Activated B cell treated with CpG ODN at 0.5 μM for 24 hours (primary cell): Measurements from ENCODE around the gene RCOR2. TPM values are rescaled to one million over a fixed set of nuclear protein-coding genes. Genes with fewer than 3 reads are reported as not detected.

Source experiments
- ATAC-seq: fragments of 200-7000 bp; cut with Tn5 transposase; one replicate; pipeline ENCODE4 v1.10.0; 2021; ENCODE audit warnings: low read depth, mild to moderate bottlenecking, moderate library complexity
- CTCF ChIA-PET: fragments of 350-600 bp; sonication (Branson Sonifier 250); formaldehyde crosslinking; loops from one replicate; lab custom pipeline; 2021; ENCODE audit warnings: antibody characterized with exemption; lab: Charles Lee
- POLR2A ChIA-PET: fragments of 350-600 bp; sonication (Branson Sonifier 250); formaldehyde crosslinking; loops from one replicate; lab custom pipeline; 2021; ENCODE audit warnings: antibody characterized with exemption; lab: Charles Lee
- DNase-seq: peaks from one replicate; pipeline ENCODE4 v3.0.0; 2022
- H3K27ac Mint-ChIP-seq: one replicate; pipeline ENCODE4 v1.8.0; 2020; ENCODE audit warnings: mixed read lengths
- H3K27me3 Mint-ChIP-seq: one replicate; pipeline ENCODE4 v1.8.0; 2021; ENCODE audit warnings: mixed read lengths
- H3K36me3 Mint-ChIP-seq: one replicate; pipeline ENCODE4 v1.8.0; 2021; ENCODE audit warnings: low read depth, mixed read lengths
- H3K4me1 Mint-ChIP-seq: one replicate; pipeline ENCODE4 v1.8.0; 2021; ENCODE audit warnings: mixed read lengths
- H3K4me3 Mint-ChIP-seq: one replicate; pipeline ENCODE4 v1.8.0; 2020; ENCODE audit warnings: mild to moderate bottlenecking, mixed read lengths
- H3K9me3 Mint-ChIP-seq: one replicate; pipeline ENCODE4 v1.8.0; 2020; ENCODE audit warnings: mixed read lengths
- CTCF ChIP-seq: fragments of 200-600 bp; IDR thresholded peaks from one replicate; pipeline ENCODE4 v1.8.0; 2022; ENCODE audit warnings: antibody characterized with exemption, mild to moderate bottlenecking
- intact Hi-C: fragments of 100-400 bp; cut with micrococcal nuclease; formaldehyde crosslinking; loops from one replicate; pipeline ENCODE4 v1.15.1; 2024
- total RNA-seq: library from RNA; stranded (reverse); gene quantifications from 2 replicates; pipeline ENCODE4 v1.2.3, GENCODE V29; 2022

RCOR2 gene
- total RNA-seq, 1 donor from 2014 or later = not detected

DNA sequence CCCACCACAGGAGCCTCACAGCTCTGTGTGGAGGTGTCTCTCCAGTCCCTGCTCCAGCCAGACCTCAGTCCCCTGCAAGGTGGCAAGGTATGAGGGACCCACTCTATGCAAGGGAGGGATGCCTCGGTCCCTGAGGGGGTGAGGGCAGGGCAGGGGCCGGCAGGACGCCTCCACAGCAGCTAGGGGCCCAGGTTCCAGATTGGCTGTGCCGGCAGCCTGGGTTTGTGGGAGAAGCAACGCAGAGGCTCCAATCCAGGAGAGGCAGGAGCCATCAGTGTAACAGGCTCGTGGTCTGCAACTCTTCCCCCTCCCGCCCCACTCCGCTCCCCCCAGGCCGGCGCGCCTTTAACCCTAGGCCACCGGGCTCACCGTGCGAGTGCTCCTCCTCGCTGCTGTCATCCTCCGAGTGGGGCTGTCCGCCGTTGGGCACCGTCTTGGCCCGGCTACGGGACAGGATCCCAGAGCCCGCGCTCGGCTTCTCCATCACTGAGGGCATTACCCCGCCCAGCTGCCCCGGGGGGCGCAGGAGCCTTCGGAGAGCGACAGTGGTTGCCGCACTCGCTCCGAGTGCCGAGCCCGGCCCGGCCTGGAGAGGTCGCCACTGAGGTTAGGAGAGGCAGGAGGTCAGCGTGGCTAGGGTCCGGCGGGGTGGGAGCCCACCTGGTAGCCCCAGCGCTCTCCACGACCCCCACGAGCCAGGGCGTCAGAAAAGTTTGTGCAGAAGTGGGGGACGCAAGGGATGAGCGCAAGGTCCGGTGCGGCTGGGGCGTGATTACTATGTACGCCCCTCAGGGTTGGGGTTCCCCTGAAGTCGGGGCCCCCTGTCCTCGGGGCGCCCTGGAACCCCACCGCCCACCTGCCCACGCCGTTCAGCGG lies 765 bp downstream of the RCOR2 start:
- H3K4me1 Mint-ChIP-seq = peaks cover 19% of the 10 kb centered on the region
- H3K36me3 Mint-ChIP-seq = no peaks in the 10 kb centered on the region
- H3K9me3 Mint-ChIP-seq = no peaks in the 10 kb centered on the region
- intact Hi-C loops = loop anchor here (2.0 kb wide), 1 partner anchor 23 kb away; the partner anchor contains the start of gene NAA40
- H3K27ac Mint-ChIP-seq = no peak overlapping the region
- POLR2A ChIA-PET = interaction anchor here (0.7 to 1.1 kb wide), 3 partner anchors 20 to 78 kb away, joined by 3 to 4 read pairs (median 4); partner anchors contain the start of gene MARK2
- DNase-seq (peak; percentile 42), ATAC-seq (peak; percentile 23)
- CTCF ChIA-PET = no interaction called here
- no peak for TF ChIP-seq CTCF
- peaks cover 2% of the 10 kb centered on the region for H3K27me3 Mint-ChIP-seq
- peak overlapping the region; percentile 80 for H3K4me3 Mint-ChIP-seq

DNA sequence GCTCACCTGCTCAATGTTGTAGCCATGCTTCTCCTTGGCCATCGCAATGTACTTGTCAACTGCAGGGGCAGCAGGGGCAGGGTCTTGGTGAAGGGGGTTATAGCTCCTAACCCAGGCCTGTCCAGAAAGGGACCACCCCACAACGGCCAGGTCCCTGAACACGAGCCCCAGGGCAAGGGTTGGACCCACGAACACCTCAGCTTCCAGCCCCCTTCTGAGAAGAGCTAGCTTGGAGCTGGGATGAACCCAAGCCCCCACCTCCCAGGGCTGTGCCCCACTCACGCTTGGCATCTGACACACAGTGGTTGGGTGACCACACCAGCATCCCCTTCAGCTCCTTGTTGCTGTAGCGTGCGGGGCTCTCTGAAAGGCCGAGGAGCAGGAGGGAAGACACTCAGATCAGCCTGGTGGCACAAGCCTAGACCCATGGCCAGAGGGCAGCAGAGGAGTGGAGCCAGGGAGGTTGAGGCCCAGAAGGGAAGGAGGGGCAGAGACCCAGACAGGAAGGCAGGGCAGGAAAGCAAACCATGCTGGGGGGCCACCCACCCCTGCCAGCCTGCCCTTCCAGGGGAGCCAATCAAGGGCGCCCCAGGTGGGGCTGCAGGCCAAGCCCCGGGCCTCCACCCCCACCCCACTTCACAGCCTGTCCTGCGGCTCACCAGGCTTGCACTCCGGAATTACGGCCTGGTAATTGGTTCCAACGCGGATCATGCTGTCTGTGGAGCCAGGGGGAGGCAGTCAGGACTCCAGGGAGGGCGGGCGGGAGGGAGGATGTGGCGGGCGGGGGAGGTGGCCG lies 1.9 kb downstream of the RCOR2 start:
- Mint-ChIP-seq H3K27me3 (peaks cover 2% of the 10 kb centered on the region), H3K9me3 (no peaks in the 10 kb centered on the region), H3K4me1 (peaks cover 18% of the 10 kb centered on the region), H3K4me3 (peak overlapping the region; percentile 24), H3K36me3 (peaks cover 5% of the 10 kb centered on the region), H3K27ac (no peak overlapping the region)
- intact Hi-C loops = no loop called here
- no peak for TF ChIP-seq CTCF
- ChIA-PET POLR2A (no interaction called here), CTCF (no interaction called here)
- DNase-seq (no peak), ATAC-seq (no peak)

- no peak for TF ChIP-seq CTCF
- peaks cover 11% of the 10 kb centered on the region for H3K36me3 Mint-ChIP-seq
- no peak overlapping the region for H3K4me3 Mint-ChIP-seq
- H3K4me1 Mint-ChIP-seq = peaks cover 13% of the 10 kb centered on the region
- no peaks in the 10 kb centered on the region for H3K9me3 Mint-ChIP-seq
- DNase-seq (no peak), ATAC-seq (no peak)
- intact Hi-C loops = no loop called here
- H3K27ac Mint-ChIP-seq = no peak overlapping the region
- peaks cover 2% of the 10 kb centered on the region for H3K27me3 Mint-ChIP-seq
- POLR2A ChIA-PET = interaction anchor here (0.6 kb wide), 1 partner anchor 143 kb away, joined by 9 read pairs; no protein-coding TSS in a partner anchor
- CTCF ChIA-PET = no interaction called here
Observed at GRCh38 chr11:63913866-63914830, 2.8 kb downstream of the RCOR2 start.

- no peak overlapping the region for H3K27ac Mint-ChIP-seq
- CTCF ChIA-PET = no interaction called here
- TF ChIP-seq CTCF = no peak
- H3K9me3 Mint-ChIP-seq = no peaks in the 10 kb centered on the region
- intact Hi-C loops = no loop called here
- H3K4me3 Mint-ChIP-seq = no peak overlapping the region
- H3K27me3 Mint-ChIP-seq = peaks cover 2% of the 10 kb centered on the region
- POLR2A ChIA-PET = no interaction called here
- ATAC-seq (no peak), DNase-seq (no peak)
- H3K36me3 Mint-ChIP-seq = peaks cover 20% of the 10 kb centered on the region
- H3K4me1 Mint-ChIP-seq = peaks cover 6% of the 10 kb centered on the region
Observed at GRCh38 chr11:63912678-63913077, 4.3 kb downstream of the RCOR2 start.
